Epidermal melanocyte (primary cell): ENCODE results near the gene IRAK1BP1.
"Not testable (repeated sequence)": the region's sequence is repeated elsewhere in the genome, so short reads cannot be mapped to it uniquely, and the experiment has no call there.

Experiments
- DNase-seq: peaks from one replicate; pipeline ENCODE4 v3.0.0; 2011; ENCODE audit warnings: low spot score; ENCODE audit not compliant: insufficient read length

Gene IRAK1BP1, protein sequence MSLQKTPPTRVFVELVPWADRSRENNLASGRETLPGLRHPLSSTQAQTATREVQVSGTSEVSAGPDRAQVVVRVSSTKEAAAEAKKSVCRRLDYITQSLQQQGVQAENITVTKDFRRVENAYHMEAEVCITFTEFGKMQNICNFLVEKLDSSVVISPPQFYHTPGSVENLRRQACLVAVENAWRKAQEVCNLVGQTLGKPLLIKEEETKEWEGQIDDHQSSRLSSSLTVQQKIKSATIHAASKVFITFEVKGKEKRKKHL

DNA sequence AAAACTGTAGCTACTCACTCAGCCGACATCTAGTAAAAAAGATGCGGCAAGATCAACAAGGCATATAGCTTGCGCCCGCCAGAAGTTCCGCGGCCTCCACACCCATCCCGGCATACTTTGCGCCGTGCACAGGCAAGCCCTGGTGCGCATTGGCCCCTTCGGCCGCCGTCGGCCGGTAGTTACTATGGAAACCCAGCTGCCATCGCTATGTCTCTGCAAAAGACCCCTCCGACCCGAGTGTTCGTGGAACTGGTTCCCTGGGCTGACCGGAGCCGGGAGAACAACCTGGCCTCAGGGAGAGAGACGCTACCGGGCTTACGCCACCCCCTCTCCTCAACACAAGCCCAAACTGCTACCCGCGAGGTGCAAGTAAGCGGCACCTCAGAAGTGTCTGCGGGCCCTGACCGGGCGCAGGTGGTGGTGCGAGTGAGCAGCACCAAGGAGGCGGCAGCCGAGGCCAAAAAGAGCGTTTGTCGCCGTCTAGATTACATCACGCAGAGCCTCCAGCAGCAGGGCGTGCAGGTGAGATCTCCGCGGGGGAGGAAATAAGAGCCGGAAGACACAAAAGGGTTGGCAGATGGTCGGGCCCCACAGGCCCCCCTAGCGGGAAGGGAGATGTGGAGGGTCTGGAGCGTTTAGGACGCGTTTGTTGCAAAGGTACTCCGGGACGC is at the start of gene IRAK1BP1:
IRAK1BP1 (plus strand) TSS at position 182 of the 671 bp plus-strand sequence; CDS start at position 208, 26 bp downstream.
- peak; percentile 71 for DNase-seq

- no peak for DNase-seq
Observed at GRCh38 chr6:78824045-78824444, 43.3 kb upstream of the IRAK1BP1 start.

DNA sequence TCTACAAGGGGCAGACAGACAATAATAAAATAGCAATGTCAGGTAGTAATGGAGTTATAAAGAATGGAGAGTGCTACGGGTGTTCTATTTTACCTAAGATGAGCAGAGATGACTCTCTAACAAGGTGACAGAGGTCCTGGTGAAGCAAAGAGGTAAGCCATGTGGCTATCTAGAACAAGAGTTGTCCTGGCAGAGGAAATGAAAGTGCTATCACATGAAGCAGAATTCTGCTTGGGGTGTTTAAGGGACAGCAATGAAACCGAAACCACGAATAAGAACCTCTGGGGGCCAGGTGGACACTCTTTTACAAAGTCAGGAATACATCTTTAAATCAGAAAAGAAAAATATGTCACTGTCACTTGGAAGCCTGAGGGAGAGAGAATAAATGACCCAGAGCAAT is 37.9 kb upstream of the IRAK1BP1 start:
- no peak for DNase-seq

DNA sequence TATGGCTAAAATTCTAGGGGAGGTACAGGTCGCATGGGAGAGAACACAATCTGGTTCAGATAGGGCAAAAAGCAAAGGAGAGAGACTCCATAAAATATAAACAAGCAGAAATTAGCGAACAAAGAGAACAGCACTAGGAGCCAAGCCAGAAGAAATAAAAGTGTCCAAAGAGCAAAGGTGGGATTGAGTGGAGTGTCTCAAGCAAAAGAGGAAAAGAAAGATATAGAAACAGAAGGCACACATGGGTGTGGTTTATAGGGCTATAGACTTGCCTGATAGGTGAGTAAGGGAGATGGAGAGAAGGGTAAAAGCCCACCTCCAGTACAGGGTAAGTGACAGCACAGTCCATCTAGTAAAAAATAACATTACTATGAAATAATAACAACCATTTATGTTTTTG is 36.5 kb upstream of the IRAK1BP1 start:
- DNase-seq = no peak

- DNase-seq = no peak
Observed at GRCh38 chr6:78831492-78831891, 35.9 kb upstream of the IRAK1BP1 start.

DNA sequence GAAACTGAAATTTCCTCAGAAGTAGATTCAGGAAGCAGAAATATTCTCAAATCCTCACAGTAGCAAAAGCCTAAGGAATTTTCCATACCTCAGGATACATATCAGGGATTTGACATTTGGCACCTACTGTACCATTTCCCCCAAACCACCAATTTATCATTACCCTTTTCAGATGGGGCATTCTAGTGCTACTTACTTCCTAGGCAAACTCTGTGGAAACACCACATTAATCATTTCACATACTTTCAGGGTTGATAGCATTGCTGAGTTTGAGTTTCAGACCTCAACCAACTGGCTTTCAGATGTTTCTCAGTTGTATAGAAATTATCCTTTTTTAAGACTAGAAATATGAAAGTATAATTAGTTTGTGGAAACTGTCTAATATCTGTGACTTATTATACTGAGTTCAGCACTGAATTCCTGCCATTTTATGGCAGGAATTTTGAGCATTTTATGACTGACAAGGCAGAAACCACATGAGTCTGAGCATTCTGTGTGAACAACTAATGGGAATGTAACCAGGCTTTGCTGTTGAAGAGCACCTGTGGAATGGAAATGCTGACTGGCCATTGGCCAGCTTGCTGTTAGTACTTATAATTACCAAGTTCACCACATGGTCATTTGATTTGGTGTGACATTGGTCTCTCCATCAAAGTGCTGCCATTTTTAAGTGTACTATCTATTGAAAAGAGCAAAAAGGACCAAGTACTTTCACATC is 35.1 kb upstream of the IRAK1BP1 start:
- no peak for DNase-seq

GRCh38 chr6:78835817-78836216 is 31.5 kb upstream of the IRAK1BP1 start:
- no peak for DNase-seq

DNA sequence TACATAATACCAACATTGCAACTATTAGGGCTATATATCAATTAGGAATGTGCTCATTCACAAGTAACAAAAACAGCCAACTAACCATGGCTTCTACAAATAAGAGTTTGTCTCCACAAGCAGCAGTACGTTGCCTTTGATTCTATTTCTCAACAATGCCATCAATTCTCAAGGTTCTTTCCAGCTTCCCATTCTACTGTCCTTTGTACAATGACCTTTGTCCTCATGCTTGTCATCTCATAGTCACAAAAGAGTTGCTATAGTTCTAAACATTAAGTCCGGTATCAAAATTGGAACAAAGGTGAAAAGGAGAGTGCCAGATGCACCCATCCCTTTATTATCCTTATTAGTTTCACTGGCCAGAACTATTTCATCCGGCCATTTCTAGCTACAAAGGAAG is 30.8 kb upstream of the IRAK1BP1 start:
- no peak for DNase-seq

DNA sequence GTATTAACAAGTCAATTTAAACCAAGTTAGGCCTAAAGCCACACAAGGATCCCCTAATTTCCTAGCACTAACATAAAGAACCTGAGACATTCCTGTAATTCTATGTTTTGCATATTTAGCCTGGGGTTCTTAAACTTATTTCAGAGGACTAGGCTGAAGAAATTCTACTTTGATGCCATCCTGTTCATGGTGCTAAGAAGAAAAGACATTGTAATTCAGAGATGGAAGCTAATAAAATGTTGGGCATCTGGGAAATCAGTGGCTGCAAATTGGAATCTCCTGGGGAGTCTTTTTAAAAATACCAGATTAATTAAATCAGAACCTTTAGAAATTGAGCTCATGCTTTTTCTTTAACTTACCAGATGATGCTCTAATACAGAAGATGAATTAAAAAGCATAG is 26.2 kb upstream of the IRAK1BP1 start:
- DNase-seq = no peak

DNA sequence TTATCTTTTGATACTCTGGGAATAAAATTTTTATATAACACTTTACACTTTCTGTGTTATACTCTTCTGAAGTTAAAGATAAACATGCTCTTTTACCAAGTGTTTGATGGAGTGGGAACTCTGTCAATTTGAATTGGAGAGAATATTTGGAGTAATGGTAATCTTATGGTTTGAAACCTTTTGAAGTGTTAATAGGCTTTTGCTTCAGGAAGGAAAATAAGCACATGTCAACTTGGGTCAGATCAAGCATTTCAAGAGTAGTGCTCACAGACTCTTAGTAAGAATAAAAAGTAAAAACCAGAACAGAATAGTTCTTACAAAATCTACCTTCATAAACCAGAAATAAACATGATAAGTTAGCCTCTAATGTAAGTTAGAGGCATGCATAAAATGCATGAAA is 24.4 kb upstream of the IRAK1BP1 start:
- DNase-seq = no peak

GRCh38 chr6:78844899-78845298 is 22.5 kb upstream of the IRAK1BP1 start:
- DNase-seq = no peak

DNA sequence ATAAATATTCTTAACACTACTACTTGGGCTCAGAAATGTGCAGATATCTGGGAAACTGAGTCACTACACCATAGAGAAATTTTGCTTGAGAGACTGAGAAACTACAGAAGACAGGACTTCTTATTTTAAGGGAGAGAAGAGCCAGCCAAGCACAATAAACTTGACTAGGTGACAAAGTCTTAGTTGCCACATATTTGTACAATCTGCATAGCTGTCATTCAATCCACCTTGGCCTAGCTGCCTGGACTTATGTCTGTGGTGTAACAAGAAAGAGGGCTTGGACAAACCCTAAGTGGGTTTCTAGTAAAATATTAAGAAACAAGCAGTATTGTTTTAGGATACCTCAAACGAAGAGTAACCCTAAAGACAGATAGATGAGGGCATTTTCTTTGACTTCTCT is 21.8 kb upstream of the IRAK1BP1 start:
- DNase-seq = no peak

DNA sequence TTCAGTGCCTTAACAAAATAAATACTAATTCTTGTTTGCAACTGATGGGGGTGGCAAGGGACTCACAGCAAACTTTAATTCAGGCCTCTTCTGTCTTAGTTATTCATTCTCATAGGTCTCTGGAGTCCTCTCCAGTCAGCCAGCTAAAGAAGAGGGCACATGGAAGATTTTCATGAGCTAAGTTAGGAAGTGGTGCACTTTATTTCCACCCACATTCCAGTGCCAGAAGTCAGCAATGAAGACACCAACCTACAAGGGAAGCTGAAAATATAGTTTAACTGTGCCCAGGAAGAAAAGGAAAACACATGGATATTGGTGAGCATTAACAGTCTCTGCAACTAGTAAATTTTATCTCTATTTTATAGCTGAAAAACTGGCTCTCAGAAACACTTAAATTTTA is 16.7 kb upstream of the IRAK1BP1 start:
- DNase-seq = no peak

DNA sequence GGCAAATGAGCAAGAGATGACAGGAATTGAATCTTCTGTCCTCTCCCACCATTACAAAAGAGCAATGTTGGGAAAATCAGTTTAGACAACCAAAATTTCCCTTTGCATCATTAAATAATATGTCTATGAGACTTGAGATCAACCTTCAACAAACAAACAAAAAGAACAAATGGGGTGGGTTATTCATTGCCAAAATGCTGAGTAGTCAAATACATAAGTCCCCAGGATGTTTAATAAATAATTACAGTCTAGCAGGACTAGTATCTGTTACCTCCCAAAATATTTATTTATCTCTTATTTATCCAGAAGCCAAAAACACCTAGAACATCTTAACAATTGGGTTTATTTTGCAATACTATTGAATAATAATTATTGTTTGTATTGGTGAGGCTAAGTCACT is 16.2 kb upstream of the IRAK1BP1 start:
- DNase-seq = no peak

DNA sequence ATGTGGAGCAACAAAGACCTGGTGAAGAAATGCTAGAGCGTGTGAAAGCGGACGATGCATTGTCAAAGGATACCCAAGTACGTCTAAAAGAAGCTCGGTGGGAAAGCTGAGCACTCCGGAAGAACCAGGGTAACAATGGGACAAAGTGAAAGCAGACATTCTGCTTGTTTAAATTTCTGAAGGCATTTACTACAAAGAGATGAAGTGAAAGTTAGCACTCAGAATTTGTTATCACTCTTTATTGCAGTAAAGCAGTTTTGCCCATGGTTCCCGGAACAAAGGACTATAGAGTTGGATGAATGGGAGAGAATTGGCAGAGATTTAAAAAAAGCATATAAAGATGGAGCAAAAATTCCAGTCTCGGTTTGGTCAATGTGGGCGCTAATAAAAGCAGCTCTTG is 12.8 kb upstream of the IRAK1BP1 start:
- no peak for DNase-seq

- not testable (repeated sequence) for DNase-seq
Observed at GRCh38 chr6:78858339-78858938, 8.9 kb upstream of the IRAK1BP1 start.

GRCh38 chr6:78861509-78861908 is 5.8 kb upstream of the IRAK1BP1 start:
- DNase-seq = no peak

DNA sequence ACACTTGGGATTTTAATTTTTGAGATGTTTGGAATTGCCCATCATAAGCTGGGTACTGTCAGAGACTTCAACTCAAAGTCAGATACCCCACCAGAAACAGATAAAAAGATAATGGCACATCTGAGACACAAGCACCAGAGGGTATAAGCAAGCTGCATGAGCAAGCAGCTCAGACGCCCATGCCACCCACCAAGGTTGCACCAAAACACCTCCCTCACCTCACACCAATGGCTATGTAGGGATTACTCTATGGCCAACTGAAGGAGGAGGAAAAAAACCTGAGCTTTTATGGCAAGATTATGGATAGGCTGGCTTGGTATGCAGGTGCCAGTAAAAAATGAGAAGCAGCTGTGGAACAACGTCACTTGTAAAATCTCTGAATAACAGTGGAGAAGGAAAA is 3.8 kb upstream of the IRAK1BP1 start:
- no peak for DNase-seq

DNA sequence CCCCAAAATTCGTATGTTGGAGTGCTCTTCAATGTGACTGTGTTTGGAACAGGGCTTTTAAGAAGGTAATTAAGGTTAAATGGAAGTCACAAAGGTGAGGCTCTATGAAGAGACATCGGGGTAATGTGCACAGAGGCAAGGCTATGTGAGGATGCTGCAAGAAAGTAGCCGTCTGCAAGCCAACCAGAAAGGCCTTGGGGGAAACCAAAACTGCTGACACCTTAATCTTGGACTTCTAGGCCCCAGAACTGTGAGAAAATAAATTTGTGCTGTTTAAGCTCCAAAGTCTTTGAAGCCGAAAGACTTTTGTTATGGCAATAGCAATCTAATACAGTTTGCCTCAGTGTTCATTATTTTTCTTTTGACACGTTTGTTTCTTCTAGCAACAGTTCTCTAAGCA is 2.4 kb upstream of the IRAK1BP1 start:
- DNase-seq = no peak

DNA sequence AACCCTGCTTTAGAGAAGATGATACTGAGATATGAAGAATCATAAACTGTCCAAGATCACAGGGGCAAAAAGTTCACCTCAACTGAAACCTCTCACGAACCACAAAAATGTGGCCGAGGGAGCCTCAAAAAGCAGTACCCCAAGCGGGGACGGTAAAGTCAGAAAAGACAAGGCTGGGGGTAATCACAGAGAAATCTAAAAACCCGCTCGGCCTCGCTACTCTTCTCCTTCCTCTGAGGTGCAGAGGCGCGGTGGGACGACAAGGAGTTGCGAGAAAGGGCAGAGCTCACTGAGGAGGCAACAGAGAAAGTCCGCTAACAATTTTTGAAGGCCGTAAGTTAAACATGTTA is 356 bp upstream of the IRAK1BP1 start:
- peak; percentile 32 for DNase-seq

DNA sequence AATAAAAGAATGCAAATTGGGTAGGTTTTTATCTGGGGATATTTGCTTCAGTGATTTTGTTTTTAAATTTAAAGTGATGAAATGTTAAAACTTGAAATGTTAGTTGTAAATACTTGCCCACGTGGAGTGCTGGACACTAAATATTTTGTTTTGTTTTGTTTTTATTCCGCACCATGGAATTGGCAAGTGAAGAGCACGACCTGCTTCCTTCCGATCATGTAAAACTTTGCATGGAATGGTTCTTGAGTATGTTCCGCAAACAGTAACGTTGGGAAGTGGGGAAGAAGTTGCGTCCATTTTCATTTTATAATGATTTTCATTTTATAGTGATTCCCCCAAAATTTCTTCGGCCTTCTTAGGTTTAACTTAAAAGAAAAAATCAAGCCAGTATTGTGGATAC is 765 bp downstream of the IRAK1BP1 start:
- no peak for DNase-seq

DNA sequence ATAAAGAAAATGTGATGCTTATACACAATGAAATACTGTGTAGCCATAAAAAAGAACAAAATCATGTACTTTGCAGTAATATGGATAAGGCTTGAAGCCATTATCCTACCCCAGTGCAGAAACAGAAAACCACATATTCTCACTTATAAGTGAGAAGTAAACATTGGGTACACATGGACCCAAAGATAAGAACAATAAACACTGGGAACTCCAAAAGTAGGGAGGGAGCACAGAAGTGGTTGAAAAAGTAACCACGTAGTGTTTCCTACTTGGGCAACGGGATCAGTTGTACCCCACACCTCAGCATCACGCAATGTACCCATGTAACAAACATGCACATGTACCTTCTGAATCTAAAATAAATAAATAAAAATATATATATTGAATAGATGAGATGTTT is 8.2 kb downstream of the IRAK1BP1 start:
- DNase-seq = no peak
